ENCODE data around the gene P2RY2. TPM values are rescaled to one million over a fixed set of nuclear protein-coding genes. Genes with fewer than 3 reads are reported as not detected.

Gene P2RY2
- total and polyA plus RNA-seq, 8 donors: 0.81 to 13.3 (median 1.3) TPM; not detected in 3

GRCh38 chr11:73245461-73245860 is 27.4 kb downstream of the P2RY2 start:
- TF ChIP-seq POLR2AphosphoS5 (IDR thresholded peaks at IDR 0.05): no peak
- TF ChIP-seq POLR2A (IDR thresholded peaks at IDR 0.05): no peak
- TF ChIP-seq CTCF (IDR thresholded peaks at IDR 0.05): no peak
- no peak for TF ChIP-seq EP300 (IDR thresholded peaks at IDR 0.05)
- intact Hi-C loops (cut with DNase I; ENCODE audit: low total_unique reads): no loop called here
- WGBS, 5 donors: 47 to 62% (median 59%) methylated on average over 6 of the region's 6 CpGs
- H3K4me3 ChIP-seq: no peak overlapping the region
- peaks cover 0 to 11% (median 6%) of the 10 kb centered on the region in 4 donors for H3K4me1 ChIP-seq
- DNase-seq: no peak
- H3K27ac ChIP-seq: no peak overlapping the region
- no peaks in the 10 kb centered on the region for H3K9me3 ChIP-seq
- no peaks in the 10 kb centered on the region for H3K27me3 ChIP-seq
- no peaks in the 10 kb centered on the region for H3K36me3 ChIP-seq

GRCh38 chr11:73246303-73246702 is 28.2 kb downstream of the P2RY2 start:
- 74 to 86% (median 82%) methylated on average over 2 of the region's 2 CpGs for WGBS, 5 donors

GRCh38 chr11:73248526-73249185 is 30.6 kb downstream of the P2RY2 start:
- Histone ChIP-seq H3K4me3 (no peak overlapping the region), H3K4me1 (no peaks in the 10 kb centered on the region), H3K27me3 (no peaks in the 10 kb centered on the region), H3K27ac (no peak overlapping the region), H3K36me3 (no peaks in the 10 kb centered on the region), H3K9me3 (no peaks in the 10 kb centered on the region)
- intact Hi-C loops (cut with DNase I; ENCODE audit: low total_unique reads): no loop called here
- TF ChIP-seq POLR2A (IDR thresholded peaks at IDR 0.05) (no peak), EP300 (IDR thresholded peaks at IDR 0.05) (no peak), CTCF (IDR thresholded peaks at IDR 0.05) (no peak), POLR2AphosphoS5 (IDR thresholded peaks at IDR 0.05) (no peak)
- no peak for DNase-seq
- WGBS, 5 donors: 81 to 98% (median 96%) methylated on average over 3 of the region's 3 CpGs

More at GRCh38 chr11:73246303-73246702, 28.2 kb downstream of the P2RY2 start:
- no peaks in the 10 kb centered on the region for H3K36me3 ChIP-seq
- no peaks in the 10 kb centered on the region for H3K9me3 ChIP-seq
- peaks cover 0 to 11% (median 5%) of the 10 kb centered on the region in 4 donors for H3K4me1 ChIP-seq
- no peak for DNase-seq
- no peak overlapping the region for H3K27ac ChIP-seq
- intact Hi-C loops (cut with DNase I; ENCODE audit: low total_unique reads): no loop called here
- H3K27me3 ChIP-seq: no peaks in the 10 kb centered on the region
- TF ChIP-seq CTCF (IDR thresholded peaks at IDR 0.05): no peak
- TF ChIP-seq POLR2A (IDR thresholded peaks at IDR 0.05): no peak
- no peak for TF ChIP-seq POLR2AphosphoS5 (IDR thresholded peaks at IDR 0.05)
- TF ChIP-seq EP300 (IDR thresholded peaks at IDR 0.05): no peak
- no peak overlapping the region for H3K4me3 ChIP-seq

GRCh38 chr11:73249304-73249703 is 31.2 kb downstream of the P2RY2 start:
- DNase-seq: no peak
- Histone ChIP-seq H3K27me3 (no peaks in the 10 kb centered on the region), H3K36me3 (no peaks in the 10 kb centered on the region), H3K27ac (no peak overlapping the region), H3K4me1 (no peaks in the 10 kb centered on the region), H3K9me3 (no peaks in the 10 kb centered on the region), H3K4me3 (no peak overlapping the region)
- WGBS, 5 donors: 75 to 89% (median 81%) methylated on average over 5 of the region's 5 CpGs
- TF ChIP-seq POLR2A (IDR thresholded peaks at IDR 0.05) (no peak), CTCF (IDR thresholded peaks at IDR 0.05) (no peak), EP300 (IDR thresholded peaks at IDR 0.05) (no peak), POLR2AphosphoS5 (IDR thresholded peaks at IDR 0.05) (no peak)
- intact Hi-C loops (cut with DNase I; ENCODE audit: low total_unique reads): no loop called here
